Esophagus squamous epithelium (tissue), 5 donors: ENCODE results near the gene DVL1. TPM values are rescaled to one million over a fixed set of nuclear protein-coding genes. Genes with fewer than 3 reads are reported as not detected.

Experiments
- DNase-seq: peaks from one replicate; lab custom pipeline; 2025; lab: John Stamatoyannopoulos, UW
- H3K27ac ChIP-seq, 4 donors: fragments of 200-600 bp; sonication (generic); one replicate each; pipeline ENCODE4 v1.5.1; 2016 to 2019; ENCODE audit warnings: mild to moderate bottlenecking in 1 of 4
- H3K27me3 ChIP-seq, 4 donors: fragments of 200-600 bp; sonication (generic); 1 replicate in 3 of 4; 2 replicates in 1 of 4; pipeline versions ENCODE4 v1.5.1 to v1.6.0; 2017 to 2021; ENCODE audit warnings: antibody characterized with exemption in 1 of 4
- H3K36me3 ChIP-seq, 3 donors: fragments of 200-600 bp; sonication (generic); one replicate each; pipeline ENCODE4 v1.5.1; 2016 to 2019
- H3K4me1 ChIP-seq, 3 donors: fragments of 200-600 bp; sonication (generic); one replicate each; pipeline ENCODE4 v1.5.1; 2017 to 2019
- H3K4me3 ChIP-seq, 4 donors: fragments of 200-600 bp; sonication (generic); 1 replicate in 3 of 4; 2 replicates in 1 of 4; pipeline ENCODE4 v1.5.1; 2016 to 2019; ENCODE audit warnings: mild to moderate bottlenecking in 2 of 4, moderate library complexity in 1 of 4
- H3K9me3 ChIP-seq, 3 donors: fragments of 200-600 bp; sonication (generic); one replicate each; pipeline ENCODE4 v1.5.1; 2016 to 2019
- POLR2A ChIP-seq, 4 donors: fragments of 450-650 bp; IDR thresholded peaks; one replicate each; pipeline ENCODE4 v1.6.1; 2017; ENCODE audit warnings: antibody characterized with exemption in 4 of 4, mild to moderate bottlenecking in 4 of 4, moderate library complexity in 3 of 4
- WGBS, 2 donors: methylation state at CpG; one replicate each; pipeline ENCODE4 v1.1.5; 2018; 5-methylcytosine and 5-hydroxymethylcytosine counted together
- intact Hi-C: fragments of 100-400 bp; cut with DNase I; formaldehyde crosslinking; loops from one replicate; pipeline ENCODE4 v1.15.0; 2022
- total RNA-seq, 4 donors: library from RNA; depleted of rRNA; stranded (reverse); fragments of >200 nt; gene quantifications; one replicate each; pipeline ENCODE4 v1.1.0, GENCODE V29; 2016
- TF ChIP-seq, protein P1 (sequence below), 6 experiments: fragments of 450-650 bp in 4 of 6; fragments of 200-600 bp in 2 of 6; sonication (generic) in 2 of 6; IDR thresholded peaks; one replicate each; pipeline ENCODE4 v1.5.1; 2016 to 2019; ENCODE audit warnings: antibody characterized with exemption in 6 of 6, mild to moderate bottlenecking in 4 of 6, moderate library complexity in 4 of 6
- donor health status: DM: yes; HTN: yes; CAD: no.

Gene DVL1
- total RNA-seq, 4 donors from 2014 or later: 63.5 to 111 (median 88.0) TPM

DNA sequence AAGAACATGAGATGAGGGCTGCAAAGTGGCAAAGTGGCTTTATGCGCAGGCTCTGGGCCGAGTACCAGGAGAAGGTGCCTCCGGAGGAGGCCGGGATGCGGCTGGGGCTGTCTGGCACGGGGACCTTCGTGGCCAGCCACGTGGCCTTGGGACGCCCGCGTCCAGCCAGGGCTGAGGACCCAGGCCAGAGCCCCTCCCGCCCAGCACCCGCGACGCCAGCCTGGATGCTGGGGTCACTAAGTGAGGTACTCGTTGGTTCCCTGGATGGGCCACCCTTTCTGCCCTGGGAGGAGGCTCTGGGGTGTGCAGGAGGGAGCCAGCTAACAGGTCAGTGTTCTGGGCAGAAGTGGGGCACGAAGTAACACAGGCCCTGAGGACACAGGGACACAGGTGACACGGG, 56.4 kb downstream of the DVL1 start:
- Histone ChIP-seq H3K36me3 (peaks cover 3 to 52% (median 17%) of the 10 kb centered on the region in 3 donors), H3K27ac (no peak overlapping the region), H3K4me3 (no peak overlapping the region), H3K27me3 (peaks cover 0 to 8% (median 0%) of the 10 kb centered on the region in 4 donors), H3K4me1 (peaks cover 9 to 23% (median 11%) of the 10 kb centered on the region in 3 donors), H3K9me3 (no peaks in the 10 kb centered on the region)
- 93 to 95% methylated on average over 6 to 9 of the region's 18 CpGs for WGBS, 2 donors
- intact Hi-C loops: loop anchor here (5.0 to 10.0 kb wide), 2 partner anchors 171 to 258 kb away; no protein-coding TSS in a partner anchor
- TF ChIP-seq, protein P1, sequence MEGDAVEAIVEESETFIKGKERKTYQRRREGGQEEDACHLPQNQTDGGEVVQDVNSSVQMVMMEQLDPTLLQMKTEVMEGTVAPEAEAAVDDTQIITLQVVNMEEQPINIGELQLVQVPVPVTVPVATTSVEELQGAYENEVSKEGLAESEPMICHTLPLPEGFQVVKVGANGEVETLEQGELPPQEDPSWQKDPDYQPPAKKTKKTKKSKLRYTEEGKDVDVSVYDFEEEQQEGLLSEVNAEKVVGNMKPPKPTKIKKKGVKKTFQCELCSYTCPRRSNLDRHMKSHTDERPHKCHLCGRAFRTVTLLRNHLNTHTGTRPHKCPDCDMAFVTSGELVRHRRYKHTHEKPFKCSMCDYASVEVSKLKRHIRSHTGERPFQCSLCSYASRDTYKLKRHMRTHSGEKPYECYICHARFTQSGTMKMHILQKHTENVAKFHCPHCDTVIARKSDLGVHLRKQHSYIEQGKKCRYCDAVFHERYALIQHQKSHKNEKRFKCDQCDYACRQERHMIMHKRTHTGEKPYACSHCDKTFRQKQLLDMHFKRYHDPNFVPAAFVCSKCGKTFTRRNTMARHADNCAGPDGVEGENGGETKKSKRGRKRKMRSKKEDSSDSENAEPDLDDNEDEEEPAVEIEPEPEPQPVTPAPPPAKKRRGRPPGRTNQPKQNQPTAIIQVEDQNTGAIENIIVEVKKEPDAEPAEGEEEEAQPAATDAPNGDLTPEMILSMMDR (IDR thresholded peaks at IDR 0.05): no peak
- TF ChIP-seq POLR2A (IDR thresholded peaks at IDR 0.05): no peak
- DNase-seq: no peak

DNA sequence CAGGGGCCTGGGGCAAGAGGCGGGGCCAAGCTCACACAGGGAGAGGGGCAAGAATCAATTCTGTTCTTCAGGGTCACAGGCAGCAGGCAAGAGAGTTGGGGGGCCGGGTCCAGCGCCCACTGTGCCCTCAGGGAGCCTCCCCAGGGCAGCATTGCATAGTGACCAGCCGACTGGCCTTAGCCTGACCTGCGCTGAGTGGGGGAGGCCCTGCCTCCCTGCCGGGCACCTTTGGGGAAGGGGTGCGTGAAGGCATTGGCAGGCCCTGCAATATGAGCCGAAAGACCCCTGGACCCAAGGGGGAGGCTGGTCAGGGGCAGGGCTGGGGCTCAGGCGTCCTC, 56.8 kb downstream of the DVL1 start:
- no peak overlapping the region for H3K4me3 ChIP-seq

DNA sequence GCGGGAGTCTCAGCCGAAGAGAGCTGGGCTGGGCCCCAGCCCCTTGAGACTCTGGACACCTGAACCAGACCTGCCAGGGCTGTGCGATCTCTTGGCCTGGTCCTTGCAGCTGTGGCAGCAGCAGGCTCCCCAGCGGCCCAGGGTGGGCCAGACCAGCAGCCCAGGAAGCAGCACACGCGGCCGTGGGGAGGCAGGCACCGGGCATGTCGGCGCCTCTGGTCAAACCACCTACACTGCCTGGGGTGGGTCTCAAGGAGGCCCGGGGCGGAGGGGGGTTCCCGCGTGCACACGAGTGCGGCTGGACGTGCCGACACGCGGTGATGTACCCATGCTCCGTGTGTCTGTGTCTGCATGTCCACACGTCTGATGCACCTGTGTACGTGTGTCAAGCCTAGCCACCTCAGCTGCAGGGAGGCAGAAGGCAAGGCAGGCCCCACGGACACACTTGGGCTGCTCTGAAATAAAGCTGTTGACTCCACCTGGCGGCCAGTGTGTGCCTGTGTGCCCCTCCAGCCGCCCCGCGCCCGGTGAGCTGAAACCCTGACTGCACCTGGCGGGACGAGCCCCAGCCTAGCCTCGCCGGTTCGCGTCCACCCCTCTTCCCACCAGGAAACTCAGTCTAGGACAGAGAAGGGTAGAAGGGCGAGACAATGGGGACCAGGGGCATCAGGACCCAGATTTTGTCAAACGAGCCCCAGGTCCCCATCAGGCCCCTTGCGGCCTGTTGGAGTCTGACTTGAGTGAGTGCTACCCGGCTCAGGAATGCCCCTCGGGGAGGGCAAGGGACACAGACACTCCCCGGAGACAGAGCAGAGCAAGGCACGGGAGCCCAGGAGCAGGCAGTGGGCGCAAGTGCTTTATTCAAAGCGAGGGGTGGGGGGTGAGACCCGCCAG, 57.4 kb downstream of the DVL1 start:
- Histone ChIP-seq H3K27me3 (peaks cover 0 to 18% (median 0%) of the 10 kb centered on the region in 4 donors), H3K4me3 (no peak overlapping the region), H3K4me1 (peaks cover 9 to 23% (median 11%) of the 10 kb centered on the region in 3 donors), H3K36me3 (peaks cover 3 to 45% (median 13%) of the 10 kb centered on the region in 3 donors), H3K27ac (no peak overlapping the region), H3K9me3 (no peaks in the 10 kb centered on the region)
- WGBS, 2 donors: 26% methylated on average over 13 of the region's 45 CpGs; no CpG with 5 or more reads in 1 of the 2 donors
- no peak for DNase-seq
- TF ChIP-seq POLR2A (IDR thresholded peaks at IDR 0.05): no peak
- TF ChIP-seq, protein P1 (IDR thresholded peaks at IDR 0.05): peak; percentile 60 to 90 (median 84)
- intact Hi-C loops: loop anchor here (5.0 to 10.0 kb wide), 2 partner anchors 169 to 257 kb away; no protein-coding TSS in a partner anchor

More for the DNA sequence above, 56.8 kb downstream of the DVL1 start:
- intact Hi-C loops: loop anchor here (5.0 to 10.0 kb wide), 2 partner anchors 170 to 258 kb away; no protein-coding TSS in a partner anchor
- 83 to 84% methylated on average over 5 to 7 of the region's 9 CpGs for WGBS, 2 donors
- Histone ChIP-seq H3K4me1 (peaks cover 9 to 23% (median 11%) of the 10 kb centered on the region in 3 donors), H3K36me3 (peaks cover 3 to 48% (median 13%) of the 10 kb centered on the region in 3 donors), H3K27me3 (peaks cover 0 to 12% (median 0%) of the 10 kb centered on the region in 4 donors), H3K27ac (no peak overlapping the region), H3K9me3 (no peaks in the 10 kb centered on the region)
- TF ChIP-seq, protein P1 (IDR thresholded peaks at IDR 0.05): no peak
- TF ChIP-seq POLR2A (IDR thresholded peaks at IDR 0.05): no peak
- no peak for DNase-seq

DNA sequence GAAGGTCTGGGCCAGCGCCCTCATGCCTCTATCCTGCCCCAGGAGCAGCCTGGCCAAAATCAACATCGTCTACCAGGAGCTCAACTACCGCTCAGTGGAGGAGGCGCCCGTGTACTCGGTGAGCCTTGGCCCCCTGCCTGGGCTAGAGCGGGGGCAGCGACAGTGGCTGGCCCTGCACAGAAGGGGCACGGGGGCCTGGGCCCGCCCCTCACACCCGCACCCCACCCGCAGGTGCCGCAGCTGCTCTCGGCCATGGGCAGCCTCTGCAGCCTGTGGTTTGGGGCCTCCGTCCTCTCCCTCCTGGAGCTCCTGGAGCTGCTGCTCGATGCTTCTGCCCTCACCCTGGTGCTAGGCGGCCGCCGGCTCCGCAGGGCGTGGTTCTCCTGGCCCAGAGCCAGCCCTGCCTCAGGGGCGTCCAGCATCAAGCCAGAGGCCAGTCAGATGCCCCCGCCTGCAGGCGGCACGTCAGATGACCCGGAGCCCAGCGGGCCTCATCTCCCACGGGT, 58.1 kb downstream of the DVL1 start:
- DNase-seq: no peak
- no CpG with 5 or more reads among the region's 28 CpGs for WGBS, 2 donors
- intact Hi-C loops: loop anchor here (5.0 to 10.0 kb wide), 2 partner anchors 169 to 256 kb away; no protein-coding TSS in a partner anchor
- H3K27ac ChIP-seq: no peak overlapping the region
- no peak for TF ChIP-seq POLR2A (IDR thresholded peaks at IDR 0.05)
- TF ChIP-seq, protein P1 (IDR thresholded peaks at IDR 0.05): no peak
- H3K4me1 ChIP-seq: peaks cover 9 to 23% (median 11%) of the 10 kb centered on the region in 3 donors
- H3K4me3 ChIP-seq: no peak overlapping the region
- peaks cover 0 to 25% (median 0%) of the 10 kb centered on the region in 4 donors for H3K27me3 ChIP-seq
- H3K9me3 ChIP-seq: no peaks in the 10 kb centered on the region
- peaks cover 1 to 38% (median 9%) of the 10 kb centered on the region in 3 donors for H3K36me3 ChIP-seq
